Rectal smooth muscle tissue (tissue), 1 donor: ENCODE data around the gene RALGAPA2.
A peak's percentile ranks its signal among the peaks of the same experiment; 100 is the strongest.

ENCODE experiments used
- H3K27ac ChIP-seq: one replicate; pipeline ENCODE4 v1.7.0; 2013; ENCODE audit warnings: low read depth, low read length, inconsistent platforms
- H3K27me3 ChIP-seq: one replicate; pipeline ENCODE4 v1.7.0; 2013; ENCODE audit warnings: low read length; ENCODE audit not compliant: control insufficient read depth, insufficient read depth
- H3K36me3 ChIP-seq: one replicate; pipeline ENCODE4 v1.7.0; 2013; ENCODE audit warnings: low read length; ENCODE audit not compliant: control insufficient read depth, insufficient read depth
- H3K4me1 ChIP-seq: one replicate; pipeline ENCODE4 v1.7.0; 2013; ENCODE audit warnings: low read length; ENCODE audit not compliant: control insufficient read depth, insufficient read depth
- H3K4me3 ChIP-seq: one replicate; pipeline ENCODE4 v1.7.0; 2013; ENCODE audit warnings: low read length
- H3K9ac ChIP-seq: one replicate; pipeline ENCODE4 v1.7.0; 2013; ENCODE audit warnings: low read length

Gene RALGAPA2

DNA sequence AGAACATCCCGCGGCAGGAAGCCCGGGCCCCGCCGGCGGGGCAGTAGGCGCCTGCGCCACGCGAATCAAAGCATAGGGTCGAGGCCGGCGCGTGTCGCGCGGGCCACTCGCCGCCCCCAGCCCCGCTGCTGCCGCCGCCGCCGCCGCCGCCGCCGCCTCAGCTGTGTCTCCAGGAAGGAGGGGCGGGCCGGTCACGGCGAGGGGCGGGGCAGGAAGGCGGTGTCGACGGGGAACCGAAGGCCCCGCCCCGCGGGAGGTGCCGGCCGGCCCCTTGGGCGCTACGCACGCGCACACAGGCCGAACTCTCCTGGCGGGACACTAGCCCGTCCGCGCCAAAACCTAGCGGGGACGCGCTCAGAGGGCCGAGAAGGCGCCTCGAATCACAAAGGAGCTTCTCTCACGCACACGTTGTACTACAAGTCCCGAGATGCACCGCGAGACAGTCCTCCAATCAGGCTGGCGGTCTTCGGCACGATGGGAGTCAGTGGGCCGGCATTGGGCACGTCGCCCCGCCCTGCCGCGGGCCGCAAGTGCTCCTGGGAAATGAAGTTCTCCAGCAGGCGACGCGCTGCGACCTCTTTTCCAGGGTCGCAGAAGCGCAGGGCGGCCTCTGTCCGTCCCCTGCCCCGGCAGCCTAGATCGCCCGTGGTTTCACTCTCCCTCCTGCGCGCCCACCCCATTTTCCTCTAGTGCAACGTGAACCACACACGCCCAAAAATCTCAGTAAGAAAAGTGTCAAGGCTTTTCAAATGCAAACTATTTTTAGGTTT lies at the start of gene RALGAPA2:
Gene RALGAPA2, minus strand, starts transcription at position 171 of the 770 bp plus-strand sequence. Its CDS starts 164 bp downstream, at position 7.
- Histone ChIP-seq H3K36me3 (peaks cover 1% of the 10 kb centered on the region), H3K27me3 (no peaks in the 10 kb centered on the region), H3K4me1 (peaks cover 5% of the 10 kb centered on the region), H3K9ac (peak within 1 kb of the TSS; percentile 62), H3K27ac (peak within 1 kb of the TSS; percentile 94), H3K4me3 (peak within 1 kb of the TSS; percentile 91)

DNA sequence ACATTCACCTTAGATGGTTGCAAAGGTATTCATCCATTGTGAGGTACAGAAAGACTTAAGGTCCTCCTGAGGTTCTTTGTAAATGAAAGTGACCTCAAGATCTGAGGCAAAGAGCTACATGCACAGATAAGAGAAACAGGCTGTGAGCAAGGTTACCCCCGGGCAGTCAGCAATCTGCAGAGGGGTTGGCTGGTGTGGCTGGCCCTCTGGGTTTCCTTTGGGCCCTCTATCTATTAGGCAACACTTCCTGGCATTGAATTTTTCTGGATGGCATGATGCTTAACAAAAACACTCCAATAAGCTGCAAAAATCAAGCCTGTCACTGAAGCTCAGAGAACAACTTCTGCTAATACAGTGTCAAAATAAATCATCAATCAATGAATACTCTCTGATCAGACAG lies 48.9 kb upstream of the RALGAPA2 start:
- Histone ChIP-seq H3K4me3 (no peak overlapping the region), H3K4me1 (no peaks in the 10 kb centered on the region), H3K36me3 (no peaks in the 10 kb centered on the region), H3K9ac (no peak overlapping the region), H3K27ac (no peak overlapping the region), H3K27me3 (no peaks in the 10 kb centered on the region)

GRCh38 chr20:20759132-20759531 lies 46.7 kb upstream of the RALGAPA2 start:
- H3K27me3 ChIP-seq = no peaks in the 10 kb centered on the region
- H3K9ac ChIP-seq = no peak overlapping the region
- H3K4me1 ChIP-seq = no peaks in the 10 kb centered on the region
- no peak overlapping the region for H3K4me3 ChIP-seq
- no peak overlapping the region for H3K27ac ChIP-seq
- H3K36me3 ChIP-seq = no peaks in the 10 kb centered on the region

- H3K27me3 ChIP-seq = no peaks in the 10 kb centered on the region
- no peaks in the 10 kb centered on the region for H3K36me3 ChIP-seq
- no peak overlapping the region for H3K27ac ChIP-seq
- no peak overlapping the region for H3K4me3 ChIP-seq
- H3K4me1 ChIP-seq = no peaks in the 10 kb centered on the region
- H3K9ac ChIP-seq = no peak overlapping the region
Observed at GRCh38 chr20:20755674-20756319, 43.4 kb upstream of the RALGAPA2 start.

GRCh38 chr20:20755231-20755630 lies 42.8 kb upstream of the RALGAPA2 start:
- Histone ChIP-seq H3K27me3 (no peaks in the 10 kb centered on the region), H3K36me3 (no peaks in the 10 kb centered on the region), H3K27ac (no peak overlapping the region), H3K4me1 (no peaks in the 10 kb centered on the region), H3K4me3 (no peak overlapping the region), H3K9ac (no peak overlapping the region)

- Histone ChIP-seq H3K27ac (no peak overlapping the region), H3K27me3 (no peaks in the 10 kb centered on the region), H3K4me1 (no peaks in the 10 kb centered on the region), H3K4me3 (no peak overlapping the region), H3K9ac (no peak overlapping the region), H3K36me3 (no peaks in the 10 kb centered on the region)
Observed at GRCh38 chr20:20754714-20755113, 42.3 kb upstream of the RALGAPA2 start.

- Histone ChIP-seq H3K27me3 (no peaks in the 10 kb centered on the region), H3K27ac (no peak overlapping the region), H3K4me3 (no peak overlapping the region), H3K9ac (no peak overlapping the region), H3K4me1 (no peaks in the 10 kb centered on the region), H3K36me3 (no peaks in the 10 kb centered on the region)
Observed at GRCh38 chr20:20752712-20753111, 40.3 kb upstream of the RALGAPA2 start.

DNA sequence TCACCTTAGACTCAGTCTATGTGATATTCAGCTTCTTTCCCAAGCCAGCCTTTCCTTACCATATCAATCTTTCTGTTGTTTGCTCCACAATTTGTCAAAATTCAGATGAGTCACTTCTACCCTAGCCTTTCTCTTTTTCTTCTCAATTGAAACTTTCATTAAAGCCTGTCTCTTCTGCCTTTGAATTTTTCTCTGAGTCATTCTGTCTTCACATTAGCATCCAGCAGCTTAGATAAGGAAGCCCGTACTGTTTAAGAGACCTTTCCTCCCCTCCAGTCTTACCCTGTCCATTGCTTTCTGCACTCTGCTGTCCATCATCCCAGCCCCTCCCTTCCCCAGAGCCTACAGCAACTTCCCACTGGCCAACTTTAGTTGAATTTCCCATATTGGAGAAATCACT lies 34.9 kb upstream of the RALGAPA2 start:
- H3K4me3 ChIP-seq = no peak overlapping the region
- H3K27ac ChIP-seq = no peak overlapping the region
- H3K9ac ChIP-seq = no peak overlapping the region
- peaks cover 4% of the 10 kb centered on the region for H3K4me1 ChIP-seq
- no peaks in the 10 kb centered on the region for H3K36me3 ChIP-seq
- no peaks in the 10 kb centered on the region for H3K27me3 ChIP-seq

GRCh38 chr20:20744170-20744725 lies 31.8 kb upstream of the RALGAPA2 start:
- Histone ChIP-seq H3K36me3 (no peaks in the 10 kb centered on the region), H3K9ac (no peak overlapping the region), H3K27ac (peak overlapping the region; percentile 38), H3K27me3 (no peaks in the 10 kb centered on the region), H3K4me1 (peaks cover 4% of the 10 kb centered on the region), H3K4me3 (peak overlapping the region; percentile 39)

- peak overlapping the region; percentile 39 for H3K4me3 ChIP-seq
Observed at GRCh38 chr20:20743511-20744169, 31.2 kb upstream of the RALGAPA2 start.

GRCh38 chr20:20741087-20742045 lies 28.9 kb upstream of the RALGAPA2 start:
- Histone ChIP-seq H3K27me3 (no peaks in the 10 kb centered on the region), H3K36me3 (no peaks in the 10 kb centered on the region), H3K9ac (no peak overlapping the region), H3K27ac (no peak overlapping the region), H3K4me1 (peaks cover 4% of the 10 kb centered on the region), H3K4me3 (no peak overlapping the region)

More at GRCh38 chr20:20743511-20744169, 31.2 kb upstream of the RALGAPA2 start:
- peak overlapping the region; percentile 38 for H3K27ac ChIP-seq
- no peaks in the 10 kb centered on the region for H3K36me3 ChIP-seq
- H3K27me3 ChIP-seq = no peaks in the 10 kb centered on the region
- peaks cover 4% of the 10 kb centered on the region for H3K4me1 ChIP-seq
- no peak overlapping the region for H3K9ac ChIP-seq
